Nucleus accumbens (tissue), 56 donors: Measurements from ENCODE around the gene KERA.

ENCODE experiments used
- DNase-seq, 56 donors: peaks; one replicate each; lab custom pipeline; 2025; lab: John Stamatoyannopoulos, UW

Gene KERA

DNA sequence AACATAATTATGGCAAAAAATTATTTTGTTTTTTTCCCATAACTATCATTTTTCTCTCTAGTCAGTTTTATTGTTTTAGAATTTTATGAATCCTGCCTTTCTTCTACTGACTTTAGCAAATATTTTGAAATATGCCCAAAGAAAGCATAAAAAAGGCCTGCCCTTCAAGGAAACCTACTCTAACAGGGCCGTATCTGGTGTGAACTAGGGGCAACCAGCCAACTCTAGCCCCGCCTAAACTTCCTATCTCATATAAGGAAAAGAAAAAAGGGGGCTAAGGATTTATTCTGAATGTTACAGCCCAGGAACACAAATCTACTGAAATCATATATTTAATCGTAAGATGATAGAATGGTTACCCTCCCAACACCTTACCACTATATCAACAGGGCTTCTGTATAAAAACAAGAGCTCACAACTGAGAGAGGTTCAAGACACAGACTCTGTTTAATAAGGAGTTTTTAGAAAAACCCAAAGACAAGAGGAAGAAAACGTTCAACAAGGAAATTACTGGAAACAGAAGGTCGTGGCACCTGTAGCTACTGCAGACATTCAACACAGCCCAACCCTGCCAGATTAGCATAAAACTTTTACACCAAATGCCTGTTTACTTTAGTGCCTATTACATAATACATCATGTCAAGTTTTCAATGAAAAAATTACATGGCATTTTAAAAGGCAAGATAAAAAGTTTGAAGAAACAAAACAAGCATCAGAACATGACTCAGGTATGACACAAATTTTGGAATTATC lies 40.1 kb downstream of the KERA start:
- no peak for DNase-seq

DNA sequence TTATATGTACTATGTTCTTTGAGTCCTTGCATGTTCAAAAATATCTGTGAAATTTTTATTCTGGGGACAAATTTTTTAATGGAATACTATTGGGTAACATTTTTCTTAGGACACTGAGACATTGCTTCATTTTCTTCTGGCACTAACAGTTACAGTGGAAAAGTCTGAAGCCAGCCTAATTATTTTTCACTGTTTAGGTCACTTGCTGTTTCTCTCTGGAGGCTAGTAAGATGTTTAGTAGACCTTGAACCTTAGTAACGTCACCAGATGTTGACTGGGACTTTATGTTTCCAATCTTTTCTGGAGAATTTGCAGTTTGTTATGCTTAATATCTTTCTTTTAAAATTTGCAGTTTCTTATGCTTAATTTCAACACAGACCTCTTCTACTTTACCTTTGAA lies 40.8 kb downstream of the KERA start:
- DNase-seq = no peak

DNA sequence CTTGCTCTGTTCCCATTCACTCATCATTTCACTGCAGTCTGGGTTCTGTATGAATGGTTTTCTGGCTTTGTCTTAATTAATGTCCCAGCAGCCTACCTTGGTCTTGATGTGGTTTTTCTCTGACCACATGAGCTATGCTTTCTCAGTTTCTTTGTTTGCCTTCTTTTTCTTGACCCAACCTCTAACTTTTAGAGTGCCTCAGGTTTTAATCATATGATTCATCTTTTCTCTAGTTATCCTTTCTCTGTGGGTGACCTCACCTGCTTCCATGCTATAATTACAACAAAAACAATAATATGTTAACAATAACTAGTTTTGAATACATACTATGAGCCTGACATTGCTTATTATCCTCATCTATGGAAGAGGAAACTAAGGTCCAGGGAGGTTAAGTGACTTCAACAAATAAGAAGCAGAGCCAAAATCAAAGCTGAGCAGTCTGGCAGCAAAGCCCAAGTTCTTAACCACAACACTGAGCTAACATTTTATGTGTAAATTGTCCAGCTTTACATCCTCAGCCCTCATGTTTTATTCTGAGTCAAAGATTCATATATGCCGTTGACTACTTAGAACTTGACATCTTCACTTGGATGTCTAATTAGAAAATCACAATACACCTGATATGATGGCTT lies 48.4 kb downstream of the KERA start:
- DNase-seq = no peak

DNA sequence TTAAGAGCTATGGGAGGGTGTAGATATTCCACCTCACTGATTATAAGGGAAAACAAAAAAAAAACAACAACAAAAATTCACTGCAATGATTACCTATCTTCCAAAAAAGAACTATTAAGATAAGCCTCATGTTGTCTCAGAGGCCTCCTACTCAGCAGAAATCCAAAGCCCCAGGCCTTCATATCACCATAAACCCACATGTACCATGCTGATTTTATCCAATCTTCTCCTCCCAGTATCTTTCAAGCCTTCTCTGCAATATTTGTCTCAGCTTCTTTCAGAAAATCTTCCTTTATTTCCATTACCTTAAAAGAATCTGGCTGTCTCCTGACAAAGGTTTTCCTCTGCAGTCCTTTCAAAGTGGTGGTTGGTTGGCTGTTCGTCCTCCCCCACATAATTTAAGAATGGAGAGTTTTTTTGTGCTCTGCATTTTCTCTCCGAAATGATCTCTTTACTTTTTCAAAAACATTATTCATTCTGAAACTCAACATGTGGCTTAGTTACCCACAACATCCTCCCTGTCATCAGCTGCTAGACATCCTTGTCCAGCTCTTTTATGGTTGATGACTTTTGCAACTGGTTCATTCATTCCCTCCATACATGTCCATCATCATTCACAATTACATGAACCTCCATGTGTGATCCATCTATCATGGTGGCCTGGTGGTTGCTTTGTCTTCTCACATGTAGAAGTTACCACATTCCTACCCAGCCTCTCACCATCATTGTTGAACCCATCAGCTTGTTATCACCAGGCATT lies 50.1 kb downstream of the KERA start:
- no peak for DNase-seq

DNA sequence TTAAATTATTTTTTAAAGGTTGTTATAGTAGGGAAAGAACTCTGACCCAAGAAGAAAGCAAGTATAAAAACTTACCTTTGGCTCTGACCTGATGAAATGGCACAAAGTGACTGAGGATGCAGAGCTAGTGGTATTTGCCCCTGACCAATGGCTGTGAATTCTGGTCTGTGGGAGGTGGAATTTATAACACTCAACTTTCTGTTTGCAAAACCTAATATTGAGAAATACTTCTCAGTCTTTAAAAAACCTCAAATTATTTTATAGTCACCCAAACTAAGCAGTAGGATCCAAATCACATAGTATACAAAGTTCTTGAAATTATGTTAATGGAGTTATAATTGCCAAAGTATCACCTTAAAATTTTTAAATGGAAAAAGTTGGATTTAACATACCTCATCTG lies 53.0 kb downstream of the KERA start, which contains the start of gene EPYC:
EPYC (minus strand) TSS at position 101 of the 400 bp plus-strand sequence. CDS start 2,407 bp downstream, outside the sequence.
- DNase-seq = no peak

DNA sequence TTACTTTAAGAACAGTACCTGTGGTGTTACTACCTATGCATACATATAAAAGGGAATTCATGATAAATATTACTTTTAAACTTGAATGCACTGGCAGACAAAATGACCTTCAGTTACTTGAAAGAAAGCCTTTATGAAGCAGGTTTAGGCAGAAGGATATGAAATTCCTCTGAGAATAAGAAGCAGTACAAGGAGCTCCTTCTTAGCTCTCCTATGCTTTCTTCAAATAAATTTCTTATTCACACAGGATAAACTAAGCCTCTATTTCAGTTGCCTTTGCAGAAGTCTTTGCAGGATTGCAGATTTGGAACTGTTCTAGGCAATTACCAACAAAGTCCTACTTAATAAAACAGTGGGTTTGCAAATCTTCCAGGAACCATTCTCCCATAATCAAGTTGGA lies 54.1 kb downstream of the KERA start:
- DNase-seq = no peak

DNA sequence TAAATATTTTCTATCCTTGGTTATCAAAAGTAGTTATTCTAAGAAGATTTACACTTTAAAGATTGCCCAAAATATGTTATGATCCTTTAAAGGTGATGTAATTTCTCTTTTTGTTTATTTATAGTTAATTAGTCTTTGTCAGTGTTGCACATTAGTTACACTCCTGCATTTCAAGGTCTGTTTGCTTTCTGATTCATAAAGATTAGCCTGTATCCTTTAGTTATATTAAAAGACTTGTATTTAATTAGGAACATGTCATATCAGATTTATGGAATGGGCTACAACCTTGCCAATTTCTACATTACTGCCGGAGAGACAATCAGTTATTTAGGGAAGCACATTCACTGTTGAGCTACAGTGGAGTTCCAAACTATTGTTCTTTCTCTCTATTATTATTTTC lies 56.5 kb downstream of the KERA start:
- no peak for DNase-seq
